Smooth muscle cell (in vitro differentiated cells): ENCODE data around the gene ACOT13. TPM values are rescaled to one million over a fixed set of nuclear protein-coding genes. Genes with fewer than 3 reads are reported as not detected.

Experiments used
- DNase-seq: peaks from one replicate; lab custom pipeline; 2025; ENCODE audit not compliant: unreplicated experiment; lab: John Stamatoyannopoulos, UW
- H2AFZ ChIP-seq: fragments of 200-600 bp; sonication (generic); 2 replicates; pipeline ENCODE4 v1.6.0; 2016; ENCODE audit warnings: antibody characterized with exemption, low read depth, mild to moderate bottlenecking
- H3F3A ChIP-seq: fragments of 200-600 bp; sonication (generic); 2 replicates; pipeline ENCODE4 v1.6.0; 2017; ENCODE audit warnings: antibody characterized with exemption, low read depth
- H3K27ac ChIP-seq: fragments of 200-600 bp; sonication (generic); 2 replicates; pipeline ENCODE4 v1.5.1; 2016; ENCODE audit warnings: low read depth, mild to moderate bottlenecking
- H3K27me3 ChIP-seq: fragments of 200-600 bp; sonication (generic); 2 replicates; pipeline ENCODE4 v1.6.1; 2016; ENCODE audit warnings: low read depth, mild to moderate bottlenecking
- H3K36me3 ChIP-seq: fragments of 200-600 bp; sonication (generic); 2 replicates; pipeline ENCODE4 v1.5.1; 2016; ENCODE audit warnings: low read depth
- H3K4me1 ChIP-seq: fragments of 200-600 bp; sonication (generic); 2 replicates; pipeline ENCODE4 v1.5.1; 2016; ENCODE audit warnings: low read depth
- H3K4me2 ChIP-seq: fragments of 200-600 bp; sonication (generic); 2 replicates; pipeline ENCODE4 v1.6.0; 2016; ENCODE audit warnings: mild to moderate bottlenecking
- H3K4me3 ChIP-seq: fragments of 200-600 bp; sonication (generic); 2 replicates; pipeline ENCODE4 v1.5.1; 2016; ENCODE audit warnings: mild to moderate bottlenecking
- H3K79me2 ChIP-seq: fragments of 200-600 bp; sonication (generic); 2 replicates; pipeline ENCODE4 v1.6.0; 2016; ENCODE audit warnings: low read depth, mild to moderate bottlenecking
- H3K9ac ChIP-seq: fragments of 200-600 bp; sonication (generic); 2 replicates; pipeline ENCODE4 v1.6.0; 2016; ENCODE audit warnings: low read depth
- H3K9me3 ChIP-seq: fragments of 200-600 bp; sonication (generic); replicated peaks from 2 replicates; pipeline ENCODE4 v1.5.1; 2016; ENCODE audit warnings: low read depth
- H4K20me1 ChIP-seq: fragments of 200-600 bp; sonication (generic); 2 replicates; pipeline ENCODE4 v1.6.0; 2016; ENCODE audit warnings: low read depth
- CTCF ChIP-seq: fragments of 200-600 bp; sonication (generic); IDR thresholded peaks from 2 replicates; pipeline ENCODE4 v1.5.1; 2017; ENCODE audit warnings: borderline replicate concordance, mild to moderate bottlenecking, antibody characterized with exemption; ENCODE audit not compliant: insufficient read depth, poor library complexity, severe bottlenecking
- WGBS: methylation state at CpG from one replicate; pipeline ENCODE4 v1.1.7; 2016; ENCODE audit warnings: low lambda C conversion rate; 5-methylcytosine and 5-hydroxymethylcytosine counted together
- polyA plus RNA-seq: library from polyadenylated mRNA; unstranded; fragments of >200 nt; fragmentation: Nextera tagmentation; extraction: Ambion mirVana; gene quantifications from 2 replicates; pipeline ENCODE4 v1.2.1, GENCODE V29; 2016
- total RNA-seq: library from RNA; depleted of rRNA; stranded (reverse); fragments of >200 nt; gene quantifications from 2 replicates; pipeline ENCODE4 v1.2.3, GENCODE V29; 2014

Gene ACOT13
- total and polyA plus RNA-seq, 2 experiments from 2014 or later: 7.3 to 43.7 TPM

GRCh38 chr6:24696097-24696496 lies 29.2 kb downstream of the ACOT13 start:
- no peak overlapping the region for H3K4me3 ChIP-seq
- H3K4me1 ChIP-seq: no peaks in the 10 kb centered on the region
- H3K27ac ChIP-seq: no peak overlapping the region
- peaks cover 8% of the 10 kb centered on the region for H3F3A ChIP-seq
- H2AFZ ChIP-seq: no peak overlapping the region
- H3K27me3 ChIP-seq: no peaks in the 10 kb centered on the region
- H3K36me3 ChIP-seq: no peaks in the 10 kb centered on the region
- no peak overlapping the region for H3K4me2 ChIP-seq
- no peak for DNase-seq
- H3K9me3 ChIP-seq: no peaks in the 10 kb centered on the region
- no peaks in the 10 kb centered on the region for H3K79me2 ChIP-seq
- no peak overlapping the region for H3K9ac ChIP-seq
- no peak for TF ChIP-seq CTCF
- whole genome bisulfite sequencing: 99% methylated on average over 2 of the region's 2 CpGs
- H4K20me1 ChIP-seq: no peaks in the 10 kb centered on the region

- no peak overlapping the region for H3K4me3 ChIP-seq
- no peak overlapping the region for H3K27ac ChIP-seq
- no peak overlapping the region for H3K4me2 ChIP-seq
- no peaks in the 10 kb centered on the region for H3K27me3 ChIP-seq
- TF ChIP-seq CTCF: no peak
- H2AFZ ChIP-seq: no peak overlapping the region
- H3F3A ChIP-seq: peaks cover 36% of the 10 kb centered on the region
- no peaks in the 10 kb centered on the region for H3K4me1 ChIP-seq
- H3K9me3 ChIP-seq: no peaks in the 10 kb centered on the region
- H3K36me3 ChIP-seq: peaks cover 10% of the 10 kb centered on the region
- H4K20me1 ChIP-seq: peaks cover 25% of the 10 kb centered on the region
- WGBS: 86% methylated on average over 3 of the region's 3 CpGs
- H3K79me2 ChIP-seq: no peaks in the 10 kb centered on the region
- DNase-seq: no peak
- H3K9ac ChIP-seq: no peak overlapping the region
These were observed 32.9 kb downstream of the ACOT13 start for GRCh38 chr6:24699521-24700359.

GRCh38 chr6:24702720-24703282 lies 35.9 kb downstream of the ACOT13 start:
- no peak for TF ChIP-seq CTCF
- no peaks in the 10 kb centered on the region for H3K79me2 ChIP-seq
- no peak overlapping the region for H2AFZ ChIP-seq
- no peak overlapping the region for H3K4me2 ChIP-seq
- H3K9me3 ChIP-seq: no peaks in the 10 kb centered on the region
- H3K36me3 ChIP-seq: peaks cover 38% of the 10 kb centered on the region
- no peak overlapping the region for H3K9ac ChIP-seq
- H3K4me1 ChIP-seq: no peaks in the 10 kb centered on the region
- H3F3A ChIP-seq: peaks cover 64% of the 10 kb centered on the region
- no peak for DNase-seq
- no peak overlapping the region for H3K4me3 ChIP-seq
- H3K27me3 ChIP-seq: no peaks in the 10 kb centered on the region
- H4K20me1 ChIP-seq: peaks cover 55% of the 10 kb centered on the region
- WGBS: 97% methylated on average over 4 of the region's 4 CpGs
- H3K27ac ChIP-seq: peak overlapping the region; percentile 21
